Colonic mucosa (tissue), 4 donors: ENCODE data around the gene PRMT6. TPM values are rescaled to one million over a fixed set of nuclear protein-coding genes. Genes with fewer than 3 reads are reported as not detected.

Experiments
- DNase-seq: peaks from one replicate; pipeline ENCODE4 v3.0.0-alpha.2; 2020
- H3K27ac ChIP-seq: fragments of 200-600 bp; one replicate; pipeline ENCODE4 v1.8.0; 2021
- H3K27me3 ChIP-seq: fragments of 200-600 bp; one replicate; pipeline ENCODE4 v1.8.0; 2021
- H3K36me3 ChIP-seq: fragments of 200-600 bp; one replicate; pipeline ENCODE4 v1.8.0; 2021
- H3K4me1 ChIP-seq: fragments of 200-600 bp; one replicate; pipeline ENCODE4 v1.8.0; 2021; ENCODE audit warnings: mild to moderate bottlenecking
- H3K4me3 ChIP-seq: fragments of 200-600 bp; one replicate; pipeline ENCODE4 v1.8.0; 2021
- H3K9ac ChIP-seq, 2 donors: one replicate each; pipeline ENCODE4 v1.7.0; 2013; ENCODE audit warnings: control low read depth in 2 of 2, low read depth in 2 of 2, low read length in 2 of 2
- H3K9me3 ChIP-seq: fragments of 200-600 bp; one replicate; pipeline ENCODE4 v1.8.0; 2021
- intact Hi-C: fragments of 100-400 bp; cut with DNase I; formaldehyde crosslinking; loops from one replicate; pipeline ENCODE4 v1.14.1; 2022
- total RNA-seq, 2 donors: library from RNA; stranded (reverse); fragmentation: NEBNext Ultra II Directional in 1 of 2; extraction: Animal tissue kit (Norgen Biotek cat#: 25700) in 1 of 2; gene quantifications; one replicate each; pipeline ENCODE4 v1.2.1, GENCODE V29; 2021
- TF ChIP-seq, protein P1 (sequence below): fragments of 200-600 bp; IDR thresholded peaks from one replicate; pipeline ENCODE4 v1.8.0; 2022; ENCODE audit warnings: antibody characterized with exemption, mild to moderate bottlenecking
- donor health status: healthy.
- donor health status: DM: no; HTN: no; CAD: no.
- donor health status: DM: no; HTN: no; CAD: no.

Gene PRMT6
- total RNA-seq, 2 donors from 2014 or later = 11.8 to 19.1 TPM

DNA sequence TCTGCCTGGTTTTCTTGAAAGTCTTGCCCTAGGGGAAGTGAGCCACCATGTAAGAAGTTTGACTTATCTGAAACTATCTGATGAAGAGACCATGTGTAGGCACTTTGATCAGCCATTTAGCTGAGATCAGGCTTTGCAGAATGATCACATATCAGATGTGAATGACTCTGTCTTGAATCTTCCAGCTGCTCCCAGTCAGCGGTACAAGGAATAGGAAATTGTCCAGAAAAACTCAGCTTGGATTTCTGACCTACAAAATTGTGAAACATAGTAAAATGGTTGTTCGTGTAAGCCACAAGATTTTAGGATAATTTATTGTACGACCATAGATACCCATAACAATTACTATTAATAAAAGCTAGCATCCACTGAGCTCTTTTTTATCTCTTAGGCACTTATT, 42.5 kb downstream of the PRMT6 start:
- Histone ChIP-seq H3K36me3 (no peaks in the 10 kb centered on the region), H3K9me3 (no peaks in the 10 kb centered on the region), H3K4me3 (no peak overlapping the region), H3K4me1 (no peaks in the 10 kb centered on the region), H3K27ac (no peak overlapping the region), H3K9ac (no peak overlapping the region), H3K27me3 (no peaks in the 10 kb centered on the region)
- DNase-seq = no peak
- intact Hi-C loops = no loop called here
- TF ChIP-seq, protein P1, sequence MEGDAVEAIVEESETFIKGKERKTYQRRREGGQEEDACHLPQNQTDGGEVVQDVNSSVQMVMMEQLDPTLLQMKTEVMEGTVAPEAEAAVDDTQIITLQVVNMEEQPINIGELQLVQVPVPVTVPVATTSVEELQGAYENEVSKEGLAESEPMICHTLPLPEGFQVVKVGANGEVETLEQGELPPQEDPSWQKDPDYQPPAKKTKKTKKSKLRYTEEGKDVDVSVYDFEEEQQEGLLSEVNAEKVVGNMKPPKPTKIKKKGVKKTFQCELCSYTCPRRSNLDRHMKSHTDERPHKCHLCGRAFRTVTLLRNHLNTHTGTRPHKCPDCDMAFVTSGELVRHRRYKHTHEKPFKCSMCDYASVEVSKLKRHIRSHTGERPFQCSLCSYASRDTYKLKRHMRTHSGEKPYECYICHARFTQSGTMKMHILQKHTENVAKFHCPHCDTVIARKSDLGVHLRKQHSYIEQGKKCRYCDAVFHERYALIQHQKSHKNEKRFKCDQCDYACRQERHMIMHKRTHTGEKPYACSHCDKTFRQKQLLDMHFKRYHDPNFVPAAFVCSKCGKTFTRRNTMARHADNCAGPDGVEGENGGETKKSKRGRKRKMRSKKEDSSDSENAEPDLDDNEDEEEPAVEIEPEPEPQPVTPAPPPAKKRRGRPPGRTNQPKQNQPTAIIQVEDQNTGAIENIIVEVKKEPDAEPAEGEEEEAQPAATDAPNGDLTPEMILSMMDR = no peak

DNA sequence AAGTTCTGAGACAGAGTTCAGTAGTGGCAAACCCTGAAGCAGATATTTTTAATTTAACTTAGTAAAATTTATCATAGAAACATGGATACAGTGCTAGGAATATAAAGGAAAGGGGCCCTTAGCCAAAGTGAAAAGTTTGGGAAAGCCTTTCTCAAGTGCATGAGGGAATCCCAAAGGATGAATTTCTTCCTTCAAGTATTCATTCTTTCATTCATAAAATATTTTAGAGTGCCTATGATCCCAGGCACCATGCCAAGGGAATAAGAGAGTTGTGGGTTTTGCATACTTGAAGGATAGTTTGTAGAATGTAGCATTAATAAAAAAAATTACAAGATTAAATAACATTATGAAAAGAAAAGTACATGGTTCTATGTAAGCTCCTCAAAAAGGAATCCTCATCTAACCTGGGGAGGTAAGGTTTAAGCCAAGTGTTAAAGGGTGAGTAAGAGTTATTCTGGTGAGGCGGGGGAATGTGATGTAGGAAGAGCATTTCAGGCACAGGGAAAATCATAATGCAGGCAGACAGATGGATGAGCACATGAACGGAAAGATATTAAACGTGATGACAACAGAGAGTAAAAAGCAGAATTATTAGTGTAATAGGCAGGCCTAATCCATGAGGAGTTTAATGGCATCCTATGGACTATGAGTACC, 44.0 kb downstream of the PRMT6 start:
- Histone ChIP-seq H3K27me3 (no peaks in the 10 kb centered on the region), H3K36me3 (no peaks in the 10 kb centered on the region), H3K4me3 (no peak overlapping the region), H3K4me1 (no peaks in the 10 kb centered on the region), H3K9me3 (no peaks in the 10 kb centered on the region), H3K9ac (no peak overlapping the region), H3K27ac (no peak overlapping the region)
- TF ChIP-seq, protein P1 = no peak
- intact Hi-C loops = no loop called here
- DNase-seq = no peak

DNA sequence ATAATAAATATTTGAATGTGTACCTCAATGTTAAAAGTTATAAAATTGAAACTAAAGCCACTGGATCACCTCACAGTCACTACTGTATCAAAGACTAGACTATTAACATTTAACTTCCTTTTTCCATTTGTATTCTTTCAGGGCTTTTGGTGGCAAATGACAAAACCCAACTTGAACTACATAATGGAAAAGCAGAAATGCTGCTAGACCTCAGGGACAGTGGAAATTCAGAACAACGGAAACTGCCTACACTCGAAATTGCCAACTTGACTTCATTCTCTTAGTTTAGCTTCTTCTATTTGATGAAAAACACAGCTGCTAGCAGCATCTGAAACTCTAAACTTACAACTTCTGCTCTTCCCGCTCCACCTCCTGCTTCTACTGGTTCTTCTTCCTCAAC, 49.4 kb downstream of the PRMT6 start:
- intact Hi-C loops = no loop called here
- TF ChIP-seq, protein P1 = no peak
- Histone ChIP-seq H3K27me3 (no peaks in the 10 kb centered on the region), H3K4me1 (no peaks in the 10 kb centered on the region), H3K27ac (no peak overlapping the region), H3K4me3 (no peak overlapping the region), H3K9me3 (no peaks in the 10 kb centered on the region), H3K9ac (no peak overlapping the region), H3K36me3 (no peaks in the 10 kb centered on the region)
- DNase-seq = no peak

Other genes with a start within 250 kb of the PRMT6 start
- gene NTNG1, start 84.4 kb downstream of the PRMT6 start, total RNA-seq = under 1 TPM; 0.30 to 0.88 TPM